Body of pancreas (tissue), 4 donors: ENCODE measurements around the gene SGMS1. TPM values are rescaled to one million over a fixed set of nuclear protein-coding genes. Genes with fewer than 3 reads are reported as not detected.
"Not testable (repeated sequence)": the region's sequence is repeated elsewhere in the genome, so short reads cannot be mapped to it uniquely, and the experiment has no call there.

ENCODE experiments used
- ATAC-seq: fragments of 150-250 bp; one replicate; pipeline ENCODE4 v1.9.1; 2016
- DNase-seq, 4 donors: peaks; one replicate each; pipeline ENCODE4 v3.0.0-alpha.2; 2019
- H3K27ac ChIP-seq, 4 donors: fragments of 200-600 bp; sonication (generic); 1 replicate in 3 of 4; 2 replicates in 1 of 4; pipeline versions ENCODE4 v1.5.1 to v1.6.1; 2016 to 2019; ENCODE audit warnings: mild to moderate bottlenecking in 1 of 4, mixed read lengths in 1 of 4, moderate library complexity in 1 of 4
- H3K27me3 ChIP-seq, 2 donors: fragments of 200-600 bp; sonication (generic); one replicate each; pipeline ENCODE4 v1.6.0; 2016; ENCODE audit warnings: mild to moderate bottlenecking in 1 of 2
- H3K36me3 ChIP-seq, 2 donors: fragments of 200-600 bp; sonication (generic); replicated peaks in 1 of 2; 2 replicates each; pipeline ENCODE4 v1.5.1; 2016; ENCODE audit warnings: low read depth in 2 of 2; ENCODE audit not compliant: insufficient read depth in 1 of 2
- H3K4me1 ChIP-seq: fragments of 200-600 bp; sonication (generic); one replicate; pipeline ENCODE4 v1.6.0; 2016
- H3K4me3 ChIP-seq, 2 donors: fragments of 200-600 bp; sonication (generic); 1 replicate in 1 of 2; 2 replicates in 1 of 2; pipeline ENCODE4 v1.5.1; 2016 to 2019
- H3K9me3 ChIP-seq, 3 donors: fragments of 200-600 bp; sonication (generic); 1 replicate in 2 of 3; 2 replicates in 1 of 3; pipeline ENCODE4 v1.5.1; 2016
- POLR2A ChIP-seq, 3 donors: fragments of 450-650 bp; IDR thresholded peaks; one replicate each; pipeline ENCODE4 v1.6.1; 2016; ENCODE audit warnings: antibody characterized with exemption in 3 of 3, mild to moderate bottlenecking in 2 of 3
- WGBS, 2 donors: methylation state at CpG; one replicate each; pipeline ENCODE4 v1.1.5; 2017; 5-methylcytosine and 5-hydroxymethylcytosine counted together
- intact Hi-C: fragments of 100-400 bp; cut with DNase I; formaldehyde crosslinking; loops from one replicate; pipeline ENCODE4 v1.15.1; 2023
- total RNA-seq, 2 donors: library from RNA; depleted of rRNA; stranded (reverse); fragments of >200 nt; gene quantifications; one replicate each; pipeline ENCODE4 v1.1.0, GENCODE V29; 2016
- TF ChIP-seq, protein P1 (sequence below), 7 experiments: fragments of 450-650 bp in 4 of 7; fragments of 200-600 bp in 3 of 7; sonication (generic) in 3 of 7; IDR thresholded peaks; one replicate each; pipeline ENCODE4 v1.5.1; 2016 to 2019; ENCODE audit warnings: antibody characterized with exemption in 7 of 7

Gene SGMS1
- total RNA-seq, 2 donors from 2014 or later: 46.2 to 68.9 TPM

- Histone ChIP-seq H3K4me3 (no peak overlapping the region), H3K27ac (no peak overlapping the region), H3K27me3 (no peaks in the 10 kb centered on the region), H3K36me3 (no peaks in the 10 kb centered on the region), H3K9me3 (no peaks in the 10 kb centered on the region), H3K4me1 (no peaks in the 10 kb centered on the region)
- intact Hi-C loops: no loop called here
- ATAC-seq: no peak
- TF ChIP-seq, protein P1, sequence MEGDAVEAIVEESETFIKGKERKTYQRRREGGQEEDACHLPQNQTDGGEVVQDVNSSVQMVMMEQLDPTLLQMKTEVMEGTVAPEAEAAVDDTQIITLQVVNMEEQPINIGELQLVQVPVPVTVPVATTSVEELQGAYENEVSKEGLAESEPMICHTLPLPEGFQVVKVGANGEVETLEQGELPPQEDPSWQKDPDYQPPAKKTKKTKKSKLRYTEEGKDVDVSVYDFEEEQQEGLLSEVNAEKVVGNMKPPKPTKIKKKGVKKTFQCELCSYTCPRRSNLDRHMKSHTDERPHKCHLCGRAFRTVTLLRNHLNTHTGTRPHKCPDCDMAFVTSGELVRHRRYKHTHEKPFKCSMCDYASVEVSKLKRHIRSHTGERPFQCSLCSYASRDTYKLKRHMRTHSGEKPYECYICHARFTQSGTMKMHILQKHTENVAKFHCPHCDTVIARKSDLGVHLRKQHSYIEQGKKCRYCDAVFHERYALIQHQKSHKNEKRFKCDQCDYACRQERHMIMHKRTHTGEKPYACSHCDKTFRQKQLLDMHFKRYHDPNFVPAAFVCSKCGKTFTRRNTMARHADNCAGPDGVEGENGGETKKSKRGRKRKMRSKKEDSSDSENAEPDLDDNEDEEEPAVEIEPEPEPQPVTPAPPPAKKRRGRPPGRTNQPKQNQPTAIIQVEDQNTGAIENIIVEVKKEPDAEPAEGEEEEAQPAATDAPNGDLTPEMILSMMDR (IDR thresholded peaks at IDR 0.05): no peak
- no peak for TF ChIP-seq POLR2A (IDR thresholded peaks at IDR 0.05)
- no peak for DNase-seq
- WGBS, 2 donors: 65 to 71% methylated on average over 5 of the region's 5 CpGs
These were observed 344.3 kb downstream of the SGMS1 start for GRCh38 chr10:50279489-50279888.

DNA sequence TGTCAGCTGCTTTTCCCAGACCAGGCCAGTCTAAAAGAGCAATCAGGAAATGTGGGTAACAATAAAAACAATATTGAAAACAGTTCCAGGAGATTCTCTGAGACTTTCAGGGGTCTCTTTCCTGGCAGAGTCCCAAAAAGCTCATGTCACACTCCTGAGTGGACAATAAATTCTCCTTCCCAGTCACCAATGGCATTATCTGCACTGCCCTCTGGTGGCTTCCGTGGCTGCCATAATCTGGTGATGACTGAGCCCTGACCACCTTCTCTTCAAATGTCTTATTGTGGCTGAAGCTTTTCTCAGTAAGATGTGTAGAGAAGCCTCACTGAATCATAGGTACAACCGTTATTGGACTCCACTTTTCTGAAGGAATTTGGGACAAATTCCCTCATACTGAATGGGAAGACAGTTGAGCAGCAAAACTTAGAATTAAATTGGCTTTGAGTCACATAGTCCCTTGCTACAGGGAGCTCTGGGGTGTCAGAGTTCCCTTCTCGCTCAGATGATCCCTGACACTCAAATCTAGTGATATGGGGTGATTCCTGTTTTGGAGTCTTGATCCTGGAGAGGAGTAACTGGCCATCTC is 348.0 kb downstream of the SGMS1 start:
- ATAC-seq: peak; percentile 42
- TF ChIP-seq POLR2A (IDR thresholded peaks at IDR 0.05): no peak
- TF ChIP-seq, protein P1 (IDR thresholded peaks at IDR 0.05): peak; percentile 34 to 61 (median 54)

GRCh38 chr10:50272531-50272930 is 351.2 kb downstream of the SGMS1 start:
- intact Hi-C loops: no loop called here
- no peaks in the 10 kb centered on the region for H3K36me3 ChIP-seq
- DNase-seq (no peak), ATAC-seq (no peak)
- H3K27ac ChIP-seq: no peak overlapping the region
- H3K9me3 ChIP-seq: no peaks in the 10 kb centered on the region
- 96% methylated on average over 7 of the region's 7 CpGs for WGBS, 2 donors
- no peak for TF ChIP-seq POLR2A (IDR thresholded peaks at IDR 0.05)
- TF ChIP-seq, protein P1 (IDR thresholded peaks at IDR 0.05): no peak
- H3K4me1 ChIP-seq: no peaks in the 10 kb centered on the region
- H3K27me3 ChIP-seq: no peaks in the 10 kb centered on the region
- H3K4me3 ChIP-seq: no peak overlapping the region

More for the DNA sequence above, 348.0 kb downstream of the SGMS1 start:
- intact Hi-C loops: no loop called here
- no peaks in the 10 kb centered on the region for H3K4me1 ChIP-seq
- 31 to 35% methylated on average over 3 of the region's 3 CpGs for WGBS, 2 donors
- no peak overlapping the region for H3K27ac ChIP-seq
- no peak overlapping the region for H3K4me3 ChIP-seq
- no peaks in the 10 kb centered on the region for H3K27me3 ChIP-seq
- DNase-seq: peak; percentile 36 to 71 (median 58)
- no peaks in the 10 kb centered on the region for H3K9me3 ChIP-seq
- H3K36me3 ChIP-seq: no peaks in the 10 kb centered on the region

- ATAC-seq: no peak
- H3K4me3 ChIP-seq: no peak overlapping the region
- no peaks in the 10 kb centered on the region for H3K27me3 ChIP-seq
- H3K4me1 ChIP-seq: no peaks in the 10 kb centered on the region
- H3K36me3 ChIP-seq: no peaks in the 10 kb centered on the region
- 78 to 80% methylated on average over 3 of the region's 3 CpGs for WGBS, 2 donors
- H3K27ac ChIP-seq: no peak overlapping the region
- no peak for DNase-seq
- H3K9me3 ChIP-seq: no peaks in the 10 kb centered on the region
- intact Hi-C loops: no loop called here
- no peak for TF ChIP-seq POLR2A (IDR thresholded peaks at IDR 0.05)
- TF ChIP-seq, protein P1 (IDR thresholded peaks at IDR 0.05): no peak
These were observed 352.0 kb downstream of the SGMS1 start for GRCh38 chr10:50271564-50272250.

- H3K27me3 ChIP-seq, intact Hi-C loops, ATAC-seq, DNase-seq, H3K36me3 ChIP-seq, H3K27ac ChIP-seq, H3K9me3 ChIP-seq, H3K4me1 ChIP-seq, H3K4me3 ChIP-seq: not testable (repeated sequence)
- WGBS, 2 donors: 79 to 95% methylated on average over 3 of the region's 3 CpGs
These were observed 355.9 kb downstream of the SGMS1 start for GRCh38 chr10:50267877-50268276.

- ATAC-seq: not testable (repeated sequence)
- peak in 1 of 4 donors; percentile 37 for DNase-seq
These were observed 361.1 kb downstream of the SGMS1 start for GRCh38 chr10:50262625-50263024.

More at GRCh38 chr10:50262625-50263024, 361.1 kb downstream of the SGMS1 start:
- intact Hi-C loops, H3K27ac ChIP-seq, H3K27me3 ChIP-seq, H3K9me3 ChIP-seq, H3K4me1 ChIP-seq, H3K36me3 ChIP-seq, H3K4me3 ChIP-seq: not testable (repeated sequence)
- 76 to 92% methylated on average over 2 to 10 of the region's 10 CpGs for WGBS, 2 donors
